Keratinocyte (primary cell): ENCODE data around the gene FOS. TPM values are rescaled to one million over a fixed set of nuclear protein-coding genes. Genes with fewer than 3 reads are reported as not detected.

Experiments used
- DNase-seq: peaks from one replicate; pipeline ENCODE4 v3.0.0-alpha.2; 2011; ENCODE audit warnings: low read depth, missing footprints, low spot score
- FAIRE-seq: peaks from 2 replicates; lab custom pipeline; 2011; peaks lifted over from hg19 to GRCh38; lab: Jason Lieb, UNC
- H2AFZ ChIP-seq: 2 replicates; pipeline ENCODE4 v1.6.0; 2012; ENCODE audit warnings: low read length, control low read depth, inconsistent platforms; ENCODE audit not compliant: control insufficient read depth
- H3K27ac ChIP-seq: 2 replicates; pipeline ENCODE4 v1.5.1; 2011; ENCODE audit warnings: low read length; ENCODE audit not compliant: control insufficient read depth, insufficient read depth
- H3K27me3 ChIP-seq: 3 replicates; pipeline ENCODE4 v1.6.0; 2011; ENCODE audit warnings: low read length; ENCODE audit not compliant: control insufficient read depth, insufficient read depth; ENCODE audit errors: extremely low read depth
- H3K36me3 ChIP-seq, 2 experiments: 2 replicates in 1 of 2; 3 replicates in 1 of 2; pipeline ENCODE4 v1.5.1; 2011; ENCODE audit warnings: low read length in 2 of 2, mild to moderate bottlenecking in 1 of 2; ENCODE audit not compliant: control insufficient read depth in 2 of 2, insufficient read depth in 2 of 2; ENCODE audit errors: extremely low read depth in 1 of 2
- H3K4me1 ChIP-seq: 3 replicates; pipeline ENCODE4 v1.5.1; 2011; ENCODE audit warnings: low read length; ENCODE audit not compliant: control insufficient read depth, insufficient read depth; ENCODE audit errors: extremely low read depth
- H3K4me2 ChIP-seq: 3 replicates; pipeline ENCODE4 v1.6.0; 2011; ENCODE audit warnings: low read depth, low read length; ENCODE audit not compliant: control insufficient read depth, insufficient read depth; ENCODE audit errors: extremely low read depth
- H3K4me3 ChIP-seq, 3 experiments: fragments of 200-600 bp in 1 of 3; sonication (generic) in 1 of 3; 2 replicates in 2 of 3; 3 replicates in 1 of 3; pipeline ENCODE4 v1.5.1; 2011 to 2016; ENCODE audit warnings: low read length in 3 of 3, mild to moderate bottlenecking in 3 of 3, control low read depth in 2 of 3, inconsistent platforms in 1 of 3, low read depth in 1 of 3, mixed read lengths in 1 of 3, mixed run types in 1 of 3, moderate library complexity in 1 of 3; ENCODE audit not compliant: control insufficient read depth in 2 of 3, insufficient read depth in 2 of 3; ENCODE audit errors: extremely low read depth in 1 of 3
- H3K79me2 ChIP-seq: 2 replicates; pipeline ENCODE4 v1.6.0; 2012; ENCODE audit warnings: low read length; ENCODE audit not compliant: control insufficient read depth, insufficient read depth
- H3K9ac ChIP-seq: 3 replicates; pipeline ENCODE4 v1.6.0; 2011; ENCODE audit warnings: low read length; ENCODE audit not compliant: control insufficient read depth, insufficient read depth; ENCODE audit errors: extremely low read depth
- H3K9me1 ChIP-seq: 3 replicates; pipeline ENCODE4 v1.6.0; 2011; ENCODE audit warnings: low read length; ENCODE audit not compliant: control insufficient read depth, insufficient read depth; ENCODE audit errors: extremely low read depth
- H3K9me3 ChIP-seq: 2 replicates; pipeline ENCODE4 v1.5.1; 2012; ENCODE audit warnings: low read depth, low read length; ENCODE audit not compliant: control insufficient read depth
- H4K20me1 ChIP-seq: 3 replicates; pipeline ENCODE4 v1.6.0; 2011; ENCODE audit warnings: low read length; ENCODE audit not compliant: control insufficient read depth, insufficient read depth; ENCODE audit errors: extremely low read depth
- EZH2 ChIP-seq: IDR thresholded peaks from one replicate; pipeline ENCODE4 v1.6.1; 2012; ENCODE audit warnings: inconsistent platforms, mild to moderate bottlenecking, low read length, moderate library complexity
- dilution Hi-C: fragments of 300-500 bp; cut with MboI; formaldehyde crosslinking; loops from one replicate; pipeline ENCODE4 v1.7.0; 2020; ENCODE audit warnings: low sequenced_read_pairs; ENCODE audit not compliant: extremely low pct_ligation_motif_present
- polyA plus RNA-seq, 5 experiments: library from polyadenylated mRNA; depleted of rRNA in 3 of 5; stranded (reverse) in 3 of 5; stranded (forward) in 1 of 5; unstranded in 1 of 5; fragments of >200 nt; gene quantifications; 1 replicate in 1 of 5; 2 replicates in 3 of 5; 3 replicates in 1 of 5; pipeline versions ENCODE4 v1.2.1 to v1.2.3, GENCODE V29; 2011 to 2012; ENCODE audit warnings: missing spikeins in 2 of 5, low read depth in 1 of 5, low replicate concordance in 1 of 5
- TF ChIP-seq, protein P1 (sequence below), 3 experiments: IDR thresholded peaks in 1 of 3; conservative IDR thresholded peaks in 1 of 3; optimal IDR thresholded peaks in 1 of 3; 2 replicates in 2 of 3; 3 replicates in 1 of 3; pipeline versions ENCODE3 to v1.5.1; 2011; ENCODE audit warnings: low read length in 3 of 3, mild to moderate bottlenecking in 3 of 3, moderate library complexity in 2 of 3, control low read depth in 1 of 3, inconsistent platforms in 1 of 3; ENCODE audit not compliant: insufficient read depth in 2 of 3; ENCODE audit errors: extremely low read depth in 1 of 3

The FOS gene
- polyA plus RNA-seq, 1 donor (not counting 4 experiments of a cell fraction or from before 2014, with no cell fraction given) = 121 TPM

DNA sequence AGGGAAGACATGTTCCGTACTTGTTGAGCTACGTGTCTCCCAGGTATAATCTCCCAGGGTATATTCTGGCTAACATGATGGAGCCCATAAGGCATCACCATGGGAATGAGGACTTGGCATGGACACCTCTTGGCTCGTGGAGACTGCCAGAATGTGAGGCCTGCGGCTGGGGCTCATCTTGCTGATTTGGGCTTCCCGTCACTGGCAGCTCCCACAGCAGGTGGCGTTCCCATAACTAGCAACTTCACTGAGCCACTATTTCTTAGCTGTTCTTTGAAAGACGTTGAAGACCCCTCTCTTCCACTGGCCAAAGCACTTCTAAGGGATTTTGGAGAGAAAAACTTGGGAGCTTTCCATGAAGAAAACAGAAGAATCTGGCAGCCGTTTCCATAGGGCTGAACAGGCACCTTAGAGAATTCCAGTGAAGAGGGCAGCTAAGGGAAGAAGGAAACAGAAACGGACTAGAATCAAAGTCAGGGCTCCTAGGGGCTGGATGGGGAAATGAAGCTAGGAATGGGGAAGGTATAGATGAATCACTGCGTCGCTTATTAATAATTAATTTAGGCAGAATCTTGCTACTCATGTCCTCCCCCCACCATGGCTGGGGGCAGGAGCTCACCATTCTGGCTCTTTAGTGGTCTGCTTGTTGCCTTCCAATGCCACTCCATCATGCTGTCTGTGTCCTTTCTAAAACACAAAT is 39.7 kb upstream of the FOS start:
- Histone ChIP-seq H2AFZ (peak overlapping the region; percentile 47), H3K9ac (no peak overlapping the region), H3K9me1 (no peaks in the 10 kb centered on the region), H3K27me3 (no peaks in the 10 kb centered on the region), H4K20me1 (no peaks in the 10 kb centered on the region), H3K9me3 (no peaks in the 10 kb centered on the region), H3K4me1 (peaks cover 43% of the 10 kb centered on the region), H3K79me2 (no peaks in the 10 kb centered on the region), H3K36me3 (no peaks in the 10 kb centered on the region), H3K27ac (no peak overlapping the region), H3K4me2 (peak overlapping the region; percentile 45), H3K4me3 (no peak overlapping the region)
- dilution Hi-C loops = no loop called here
- DNase-seq (no peak), FAIRE-seq (no peak)
- TF ChIP-seq, protein P1, sequence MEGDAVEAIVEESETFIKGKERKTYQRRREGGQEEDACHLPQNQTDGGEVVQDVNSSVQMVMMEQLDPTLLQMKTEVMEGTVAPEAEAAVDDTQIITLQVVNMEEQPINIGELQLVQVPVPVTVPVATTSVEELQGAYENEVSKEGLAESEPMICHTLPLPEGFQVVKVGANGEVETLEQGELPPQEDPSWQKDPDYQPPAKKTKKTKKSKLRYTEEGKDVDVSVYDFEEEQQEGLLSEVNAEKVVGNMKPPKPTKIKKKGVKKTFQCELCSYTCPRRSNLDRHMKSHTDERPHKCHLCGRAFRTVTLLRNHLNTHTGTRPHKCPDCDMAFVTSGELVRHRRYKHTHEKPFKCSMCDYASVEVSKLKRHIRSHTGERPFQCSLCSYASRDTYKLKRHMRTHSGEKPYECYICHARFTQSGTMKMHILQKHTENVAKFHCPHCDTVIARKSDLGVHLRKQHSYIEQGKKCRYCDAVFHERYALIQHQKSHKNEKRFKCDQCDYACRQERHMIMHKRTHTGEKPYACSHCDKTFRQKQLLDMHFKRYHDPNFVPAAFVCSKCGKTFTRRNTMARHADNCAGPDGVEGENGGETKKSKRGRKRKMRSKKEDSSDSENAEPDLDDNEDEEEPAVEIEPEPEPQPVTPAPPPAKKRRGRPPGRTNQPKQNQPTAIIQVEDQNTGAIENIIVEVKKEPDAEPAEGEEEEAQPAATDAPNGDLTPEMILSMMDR (optimal IDR thresholded peaks at IDR 0.05 in 1 of 3, IDR thresholded peaks at IDR 0.05 in 1 of 3, conservative IDR thresholded peaks at IDR 0.05 in 1 of 3; ENCODE audit: extremely low read depth in 1 of 3, insufficient read depth in 2 of 3, low read length in 3 of 3) = peak in 2 of 3 experiments; percentile 9 to 31
- TF ChIP-seq EZH2 = no peak

DNA sequence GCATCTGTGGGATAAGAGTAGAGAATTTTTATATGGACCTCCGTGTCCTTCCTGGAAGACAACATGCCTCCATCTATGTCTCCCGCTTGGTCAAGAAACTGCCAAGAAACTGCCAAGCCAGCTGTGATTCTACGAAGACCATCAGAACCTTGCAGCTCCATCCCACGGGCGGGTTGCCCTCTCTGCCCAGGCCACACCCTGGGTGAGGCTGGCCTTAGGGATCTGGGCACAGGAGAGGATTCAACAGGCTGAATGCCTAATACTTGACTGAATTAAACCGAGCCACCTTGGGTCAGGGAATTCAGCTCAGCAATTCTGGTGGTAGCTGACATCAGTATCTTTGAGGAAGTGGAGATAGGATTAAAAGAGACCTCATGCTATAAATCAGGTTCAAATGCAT is 37.8 kb upstream of the FOS start:
- Histone ChIP-seq H3K79me2 (no peaks in the 10 kb centered on the region), H3K4me2 (no peak overlapping the region), H3K27ac (no peak overlapping the region), H2AFZ (no peak overlapping the region), H3K9me3 (no peaks in the 10 kb centered on the region), H3K9ac (no peak overlapping the region), H3K9me1 (no peaks in the 10 kb centered on the region), H4K20me1 (no peaks in the 10 kb centered on the region), H3K4me1 (peaks cover 35% of the 10 kb centered on the region), H3K4me3 (no peak overlapping the region), H3K27me3 (no peaks in the 10 kb centered on the region), H3K36me3 (no peaks in the 10 kb centered on the region)
- TF ChIP-seq EZH2 = no peak
- TF ChIP-seq, protein P1 (optimal IDR thresholded peaks at IDR 0.05 in 1 of 3, IDR thresholded peaks at IDR 0.05 in 1 of 3, conservative IDR thresholded peaks at IDR 0.05 in 1 of 3; ENCODE audit: extremely low read depth in 1 of 3, insufficient read depth in 2 of 3, low read length in 3 of 3) = no peak
- dilution Hi-C loops = no loop called here
- no peak for FAIRE-seq
- DNase-seq = no peak
